Stomach (tissue), 4 donors: ENCODE results near the gene GALNS.

Experiments used
- CTCF ChIP-seq, 7 experiments: fragments of 450-650 bp in 4 of 7; fragments of 200-600 bp in 3 of 7; sonication (generic) in 3 of 7; IDR thresholded peaks; one replicate each; pipeline ENCODE4 v1.5.1; 2016 to 2019; ENCODE audit warnings: antibody characterized with exemption in 7 of 7, control low read depth in 2 of 7, mild to moderate bottlenecking in 1 of 7
- EP300 ChIP-seq: sonication (generic); formaldehyde crosslinking; IDR thresholded peaks from one replicate; pipeline ENCODE4 v1.6.1; 2017; ENCODE audit warnings: antibody characterized with exemption
- POLR2AphosphoS5 ChIP-seq, 3 donors: sonication (generic); formaldehyde crosslinking; IDR thresholded peaks; one replicate each; pipeline ENCODE4 v1.6.1; 2016; ENCODE audit warnings: antibody characterized with exemption in 3 of 3

GRCh38 chr16:88864521-88864920 is 7.8 kb upstream of the GALNS start:
- no peak for TF ChIP-seq CTCF (IDR thresholded peaks at IDR 0.05)
- TF ChIP-seq POLR2AphosphoS5 (IDR thresholded peaks at IDR 0.05), result no peak
- TF ChIP-seq EP300, result no peak
